ENCODE data around the gene SIDT1.

Gene SIDT1

GRCh38 chr3:113546414-113546893 is 14.1 kb downstream of the SIDT1 start:
- no peak for DNase-seq

GRCh38 chr3:113548501-113548900 is 16.1 kb downstream of the SIDT1 start:
- DNase-seq: no peak

GRCh38 chr3:113551820-113552219 is 19.5 kb downstream of the SIDT1 start:
- no peak for DNase-seq

- DNase-seq: no peak
Measured at GRCh38 chr3:113552851-113553250, 20.5 kb downstream of the SIDT1 start.

GRCh38 chr3:113555138-113555537 is 22.8 kb downstream of the SIDT1 start:
- no peak for DNase-seq

GRCh38 chr3:113556316-113556945 is 24.1 kb downstream of the SIDT1 start:
- DNase-seq: no peak

GRCh38 chr3:113556946-113557335 is 24.6 kb downstream of the SIDT1 start:
- DNase-seq: no peak

- DNase-seq: no peak
Measured at GRCh38 chr3:113557374-113557773, 25.0 kb downstream of the SIDT1 start.

GRCh38 chr3:113559009-113559408 is 26.7 kb downstream of the SIDT1 start:
- DNase-seq: no peak

GRCh38 chr3:113560271-113560670 is 27.9 kb downstream of the SIDT1 start:
- DNase-seq: no peak

- DNase-seq: no peak
Measured at GRCh38 chr3:113560831-113561623, 28.7 kb downstream of the SIDT1 start.

- DNase-seq: no peak
Measured at GRCh38 chr3:113565555-113565954, 33.2 kb downstream of the SIDT1 start.

GRCh38 chr3:113570158-113570557 is 37.8 kb downstream of the SIDT1 start:
- no peak for DNase-seq

- DNase-seq: no peak
Measured at GRCh38 chr3:113571360-113571759, 39.0 kb downstream of the SIDT1 start.

- DNase-seq: no peak
Measured at GRCh38 chr3:113573728-113574127, 41.4 kb downstream of the SIDT1 start.

- no peak for DNase-seq
Measured at GRCh38 chr3:113574213-113574612, 41.9 kb downstream of the SIDT1 start.

- no peak for DNase-seq
Measured at GRCh38 chr3:113575206-113575605, 42.9 kb downstream of the SIDT1 start.

GRCh38 chr3:113585228-113585627 is 52.9 kb downstream of the SIDT1 start:
- no peak for DNase-seq

GRCh38 chr3:113585720-113586119 is 53.4 kb downstream of the SIDT1 start:
- DNase-seq: no peak

- DNase-seq: no peak
Measured at GRCh38 chr3:113588806-113589205, 56.5 kb downstream of the SIDT1 start.

- DNase-seq: no peak
Measured at GRCh38 chr3:113589971-113590370, 57.6 kb downstream of the SIDT1 start.

GRCh38 chr3:113590983-113591382 is 58.6 kb downstream of the SIDT1 start:
- DNase-seq: no peak

GRCh38 chr3:113594066-113594465 is 61.7 kb downstream of the SIDT1 start:
- peak; percentile 73 for DNase-seq

GRCh38 chr3:113597596-113598354 is 65.4 kb downstream of the SIDT1 start:
- DNase-seq: no peak

Measured in DMS153 (cell line).